ENCODE results near the gene GRIP2. TPM values are rescaled to one million over a fixed set of nuclear protein-coding genes. Genes with fewer than 3 reads are reported as not detected.

The GRIP2 gene
- total RNA-seq, 1 donor from 2014 or later, result 11.2 TPM

- no peak for TF ChIP-seq CTCF (IDR thresholded peaks at IDR 0.05; ENCODE audit: unreplicated experiment)
- peaks cover 11% of the 10 kb centered on the region for H3K27me3 Mint-ChIP-seq
Observed at GRCh38 chr3:14523792-14524191, 16.4 kb downstream of the GRIP2 start.

GRCh38 chr3:14522768-14523167 is 17.4 kb downstream of the GRIP2 start:
- Mint-ChIP-seq H3K27ac (no peak overlapping the region), H3K36me3 (ENCODE audit: insufficient read depth) (no peaks in the 10 kb centered on the region), H3K4me3 (ENCODE audit: low read depth) (no peak overlapping the region)

More at GRCh38 chr3:14523792-14524191, 16.4 kb downstream of the GRIP2 start:
- H3K9me3 Mint-ChIP-seq (ENCODE audit: low read depth), result no peaks in the 10 kb centered on the region
- no peak for DNase-seq (ENCODE audit: low spot score, unreplicated experiment)
- no peak overlapping the region for H3K4me3 Mint-ChIP-seq (ENCODE audit: low read depth)
- no peaks in the 10 kb centered on the region for H3K36me3 Mint-ChIP-seq (ENCODE audit: insufficient read depth)
- H3K27ac Mint-ChIP-seq, result no peak overlapping the region
- no peaks in the 10 kb centered on the region for H3K4me1 Mint-ChIP-seq (ENCODE audit: low read depth)

GRCh38 chr3:14522129-14522691 is 17.9 kb downstream of the GRIP2 start:
- Mint-ChIP-seq H3K9me3 (ENCODE audit: low read depth) (no peaks in the 10 kb centered on the region), H3K4me3 (ENCODE audit: low read depth) (no peak overlapping the region), H3K4me1 (ENCODE audit: low read depth) (no peaks in the 10 kb centered on the region), H3K36me3 (ENCODE audit: insufficient read depth) (no peaks in the 10 kb centered on the region), H3K27me3 (peaks cover 7% of the 10 kb centered on the region), H3K27ac (no peak overlapping the region)
- TF ChIP-seq CTCF (IDR thresholded peaks at IDR 0.05; ENCODE audit: unreplicated experiment), result no peak
- DNase-seq (ENCODE audit: low spot score, unreplicated experiment), result no peak

More at GRCh38 chr3:14522768-14523167, 17.4 kb downstream of the GRIP2 start:
- no peaks in the 10 kb centered on the region for H3K9me3 Mint-ChIP-seq (ENCODE audit: low read depth)
- DNase-seq (ENCODE audit: low spot score, unreplicated experiment), result no peak
- no peak for TF ChIP-seq CTCF (IDR thresholded peaks at IDR 0.05; ENCODE audit: unreplicated experiment)
- peaks cover 7% of the 10 kb centered on the region for H3K27me3 Mint-ChIP-seq
- H3K4me1 Mint-ChIP-seq (ENCODE audit: low read depth), result no peaks in the 10 kb centered on the region

GRCh38 chr3:14521611-14522010 is 18.5 kb downstream of the GRIP2 start:
- H3K36me3 Mint-ChIP-seq (ENCODE audit: insufficient read depth), result no peaks in the 10 kb centered on the region
- no peak for DNase-seq (ENCODE audit: low spot score, unreplicated experiment)
- no peak overlapping the region for H3K27ac Mint-ChIP-seq
- no peak overlapping the region for H3K4me3 Mint-ChIP-seq (ENCODE audit: low read depth)
- peaks cover 2% of the 10 kb centered on the region for H3K27me3 Mint-ChIP-seq
- no peaks in the 10 kb centered on the region for H3K9me3 Mint-ChIP-seq (ENCODE audit: low read depth)
- TF ChIP-seq CTCF (IDR thresholded peaks at IDR 0.05; ENCODE audit: unreplicated experiment), result no peak
- H3K4me1 Mint-ChIP-seq (ENCODE audit: low read depth), result no peaks in the 10 kb centered on the region

- Mint-ChIP-seq H3K4me1 (ENCODE audit: low read depth) (no peaks in the 10 kb centered on the region), H3K27ac (no peak overlapping the region)
- DNase-seq (ENCODE audit: low spot score, unreplicated experiment), result no peak
Observed at GRCh38 chr3:14520967-14521366, 19.2 kb downstream of the GRIP2 start.

More at GRCh38 chr3:14520967-14521366, 19.2 kb downstream of the GRIP2 start:
- Mint-ChIP-seq H3K27me3 (no peaks in the 10 kb centered on the region), H3K9me3 (ENCODE audit: low read depth) (no peaks in the 10 kb centered on the region), H3K36me3 (ENCODE audit: insufficient read depth) (no peaks in the 10 kb centered on the region), H3K4me3 (ENCODE audit: low read depth) (no peak overlapping the region)
- TF ChIP-seq CTCF (IDR thresholded peaks at IDR 0.05; ENCODE audit: unreplicated experiment), result no peak

Measured in progenitor cell of endocrine pancreas (in vitro differentiated cells).